Parathyroid adenoma (tissue), 2 donors: ENCODE results near the gene OR1L4.

Source experiments
- H2AFZ ChIP-seq: fragments of 300-600 bp; sonication (generic); one replicate; pipeline ENCODE4 v1.7.0; 2017; ENCODE audit warnings: antibody characterized with exemption, mild to moderate bottlenecking
- H3K27ac ChIP-seq: fragments of 300-600 bp; sonication (generic); one replicate; pipeline ENCODE4 v1.7.0; 2017
- H3K27me3 ChIP-seq: fragments of 300-600 bp; sonication (generic); one replicate; pipeline ENCODE4 v1.7.0; 2017; ENCODE audit warnings: low read length; ENCODE audit not compliant: control insufficient read depth, insufficient read depth
- H3K36me3 ChIP-seq: fragments of 300-600 bp; sonication (generic); one replicate; pipeline ENCODE4 v1.7.0; 2017; ENCODE audit warnings: low read length; ENCODE audit not compliant: control insufficient read depth, insufficient read depth
- H3K4me1 ChIP-seq: fragments of 300-600 bp; sonication (generic); one replicate; pipeline ENCODE4 v1.7.0; 2017; ENCODE audit warnings: control low read depth
- H3K4me2 ChIP-seq: fragments of 300-600 bp; sonication (generic); one replicate; pipeline ENCODE4 v1.7.0; 2017; ENCODE audit warnings: low read length
- H3K4me3 ChIP-seq: fragments of 300-600 bp; sonication (generic); one replicate; pipeline ENCODE4 v1.7.0; 2017; ENCODE audit warnings: low read depth, low read length
- H3K79me2 ChIP-seq: fragments of 300-600 bp; sonication (generic); one replicate; pipeline ENCODE4 v1.7.0; 2017; ENCODE audit warnings: control low read depth
- H3K9ac ChIP-seq: fragments of 300-600 bp; sonication (generic); one replicate; pipeline ENCODE4 v1.7.0; 2017; ENCODE audit warnings: mild to moderate bottlenecking
- H3K9me3 ChIP-seq: fragments of 300-600 bp; sonication (generic); one replicate; pipeline ENCODE4 v1.7.0; 2017; ENCODE audit warnings: low read length; ENCODE audit not compliant: control insufficient read depth
- TF ChIP-seq, protein P1 (sequence below): fragments of 300-600 bp; sonication (generic); IDR thresholded peaks from one replicate; pipeline ENCODE4 v1.7.0; 2017; ENCODE audit warnings: antibody characterized with exemption, mild to moderate bottlenecking
- donor health status: primary hyperparathyroidism.

Gene OR1L4, protein sequence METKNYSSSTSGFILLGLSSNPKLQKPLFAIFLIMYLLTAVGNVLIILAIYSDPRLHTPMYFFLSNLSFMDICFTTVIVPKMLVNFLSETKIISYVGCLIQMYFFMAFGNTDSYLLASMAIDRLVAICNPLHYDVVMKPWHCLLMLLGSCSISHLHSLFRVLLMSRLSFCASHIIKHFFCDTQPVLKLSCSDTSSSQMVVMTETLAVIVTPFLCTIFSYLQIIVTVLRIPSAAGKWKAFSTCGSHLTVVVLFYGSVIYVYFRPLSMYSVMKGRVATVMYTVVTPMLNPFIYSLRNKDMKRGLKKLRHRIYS

DNA sequence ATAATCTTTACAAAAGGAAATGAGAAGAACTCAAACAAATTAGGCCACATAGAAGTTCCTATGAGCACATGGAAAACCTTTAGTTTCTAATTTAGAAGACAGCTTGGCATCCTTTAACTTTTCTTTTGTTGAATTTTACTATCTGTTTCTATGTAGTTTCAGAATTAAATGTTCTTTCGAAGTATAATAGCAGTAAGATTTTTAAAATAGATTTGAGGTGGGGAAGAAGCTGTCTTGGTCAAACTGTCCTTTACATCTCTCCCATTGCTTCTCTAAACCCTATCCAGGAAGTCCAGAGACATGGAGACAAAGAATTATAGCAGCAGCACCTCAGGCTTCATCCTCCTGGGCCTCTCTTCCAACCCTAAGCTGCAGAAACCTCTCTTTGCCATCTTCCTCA lies at the start of gene OR1L4:
TSS of gene OR1L4 (plus strand) at position 301 of the 400 bp plus-strand sequence. CDS start at position 301, 0 bp downstream.
- Histone ChIP-seq H3K79me2 (no peaks in the 10 kb centered on the region), H3K4me3 (no peak within 1 kb of the TSS), H2AFZ (no peak within 1 kb of the TSS), H3K9ac (no peak within 1 kb of the TSS), H3K4me1 (no peaks in the 10 kb centered on the region), H3K27me3 (no peaks in the 10 kb centered on the region), H3K36me3 (no peaks in the 10 kb centered on the region), H3K27ac (no peak within 1 kb of the TSS), H3K9me3 (peaks cover 4% of the 10 kb centered on the region), H3K4me2 (no peak within 1 kb of the TSS)
- TF ChIP-seq, protein P1, sequence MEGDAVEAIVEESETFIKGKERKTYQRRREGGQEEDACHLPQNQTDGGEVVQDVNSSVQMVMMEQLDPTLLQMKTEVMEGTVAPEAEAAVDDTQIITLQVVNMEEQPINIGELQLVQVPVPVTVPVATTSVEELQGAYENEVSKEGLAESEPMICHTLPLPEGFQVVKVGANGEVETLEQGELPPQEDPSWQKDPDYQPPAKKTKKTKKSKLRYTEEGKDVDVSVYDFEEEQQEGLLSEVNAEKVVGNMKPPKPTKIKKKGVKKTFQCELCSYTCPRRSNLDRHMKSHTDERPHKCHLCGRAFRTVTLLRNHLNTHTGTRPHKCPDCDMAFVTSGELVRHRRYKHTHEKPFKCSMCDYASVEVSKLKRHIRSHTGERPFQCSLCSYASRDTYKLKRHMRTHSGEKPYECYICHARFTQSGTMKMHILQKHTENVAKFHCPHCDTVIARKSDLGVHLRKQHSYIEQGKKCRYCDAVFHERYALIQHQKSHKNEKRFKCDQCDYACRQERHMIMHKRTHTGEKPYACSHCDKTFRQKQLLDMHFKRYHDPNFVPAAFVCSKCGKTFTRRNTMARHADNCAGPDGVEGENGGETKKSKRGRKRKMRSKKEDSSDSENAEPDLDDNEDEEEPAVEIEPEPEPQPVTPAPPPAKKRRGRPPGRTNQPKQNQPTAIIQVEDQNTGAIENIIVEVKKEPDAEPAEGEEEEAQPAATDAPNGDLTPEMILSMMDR: no peak

DNA sequence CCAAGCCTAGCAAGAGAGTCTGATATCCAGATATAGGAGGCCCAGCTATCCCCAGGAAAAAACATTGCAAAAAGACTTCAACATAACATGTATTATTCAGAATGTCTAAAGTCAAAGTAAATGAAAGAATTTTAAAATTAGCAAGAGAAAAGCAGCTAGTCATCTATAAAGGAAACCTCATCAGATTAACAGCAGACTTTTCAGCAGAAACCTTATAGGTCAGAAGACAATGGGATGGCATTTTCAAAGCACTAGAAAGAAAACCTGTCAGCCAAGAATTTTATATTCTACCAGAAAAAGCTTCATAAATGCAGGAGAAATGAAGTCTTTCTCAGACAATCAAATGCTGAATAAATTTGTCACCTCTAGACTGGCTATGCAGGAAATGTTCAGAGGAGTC lies 38.9 kb upstream of the OR1L4 start:
- Histone ChIP-seq H3K27me3 (no peaks in the 10 kb centered on the region), H3K9ac (no peak overlapping the region), H2AFZ (no peak overlapping the region), H3K79me2 (no peaks in the 10 kb centered on the region), H3K4me2 (no peak overlapping the region), H3K9me3 (no peaks in the 10 kb centered on the region), H3K4me1 (no peaks in the 10 kb centered on the region), H3K4me3 (no peak overlapping the region), H3K36me3 (no peaks in the 10 kb centered on the region), H3K27ac (no peak overlapping the region)
- TF ChIP-seq, protein P1: no peak

DNA sequence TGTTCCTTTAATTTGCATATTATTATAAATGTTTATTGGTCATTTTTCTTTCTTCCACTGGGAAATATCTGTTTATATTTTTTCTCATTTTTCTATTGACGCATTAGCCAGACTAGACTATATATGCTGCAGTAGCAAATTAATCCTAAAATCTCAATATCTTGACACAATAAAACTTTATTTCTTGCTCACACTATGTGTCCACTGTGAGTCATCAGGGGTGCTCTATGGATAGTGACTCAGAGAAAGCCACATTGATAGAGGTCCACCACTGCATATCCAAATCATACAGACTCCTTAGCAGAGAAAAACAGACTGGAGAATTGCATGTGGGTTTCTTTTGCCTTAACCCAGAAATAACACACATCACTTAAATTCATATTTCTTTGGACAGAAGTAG lies 28.1 kb upstream of the OR1L4 start:
- TF ChIP-seq, protein P1: no peak
- H3K4me3 ChIP-seq: no peak overlapping the region
- H3K36me3 ChIP-seq: no peaks in the 10 kb centered on the region
- no peak overlapping the region for H3K4me2 ChIP-seq
- H3K27me3 ChIP-seq: no peaks in the 10 kb centered on the region
- no peak overlapping the region for H3K27ac ChIP-seq
- no peak overlapping the region for H3K9ac ChIP-seq
- H3K4me1 ChIP-seq: no peaks in the 10 kb centered on the region
- H2AFZ ChIP-seq: no peak overlapping the region
- H3K9me3 ChIP-seq: no peaks in the 10 kb centered on the region
- H3K79me2 ChIP-seq: no peaks in the 10 kb centered on the region

DNA sequence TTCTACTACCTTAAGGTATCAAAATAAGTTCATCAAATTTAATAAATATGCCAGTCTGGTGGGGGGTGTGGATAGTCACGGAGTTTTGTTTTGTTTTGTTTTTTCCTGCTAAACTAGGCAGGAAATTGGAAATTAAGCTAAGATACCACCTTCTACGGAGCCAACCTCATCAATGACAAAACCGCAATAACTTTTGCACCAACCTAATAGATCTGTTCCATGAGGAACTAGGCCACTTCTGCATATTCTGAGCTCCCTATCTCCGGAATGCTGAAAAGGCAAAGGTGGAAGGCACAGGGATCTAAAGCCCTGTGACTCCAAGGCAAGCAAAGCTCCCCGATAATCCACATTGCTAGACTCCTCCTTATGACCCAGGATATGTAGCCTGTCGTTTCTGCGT lies 5.8 kb upstream of the OR1L4 start:
- no peaks in the 10 kb centered on the region for H3K4me1 ChIP-seq
- no peaks in the 10 kb centered on the region for H3K79me2 ChIP-seq
- H3K9ac ChIP-seq: no peak overlapping the region
- no peak overlapping the region for H3K27ac ChIP-seq
- TF ChIP-seq, protein P1: no peak
- H2AFZ ChIP-seq: no peak overlapping the region
- H3K36me3 ChIP-seq: no peaks in the 10 kb centered on the region
- no peak overlapping the region for H3K4me3 ChIP-seq
- H3K9me3 ChIP-seq: peaks cover 4% of the 10 kb centered on the region
- H3K4me2 ChIP-seq: no peak overlapping the region
- no peaks in the 10 kb centered on the region for H3K27me3 ChIP-seq

DNA sequence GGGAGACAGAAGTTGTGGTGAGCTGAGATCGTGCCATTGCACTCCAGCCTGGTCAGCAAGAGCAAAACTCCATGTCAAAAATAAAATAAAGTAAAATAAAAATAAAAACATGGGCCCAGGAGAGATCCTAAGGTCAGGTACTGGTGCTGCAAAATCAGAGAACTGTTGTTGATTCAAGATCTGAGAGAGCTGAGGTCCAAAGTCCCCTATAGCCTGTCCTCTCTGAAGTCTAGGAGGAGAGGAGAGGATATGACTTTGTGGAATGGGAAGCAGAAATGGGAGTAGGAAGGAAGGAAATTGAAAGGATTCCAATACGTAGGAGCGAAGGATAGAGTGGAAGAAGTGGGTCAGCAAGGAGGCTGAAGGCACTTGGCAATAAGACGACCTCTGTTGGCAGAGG lies 4.6 kb upstream of the OR1L4 start:
- TF ChIP-seq, protein P1: no peak
- Histone ChIP-seq H3K4me1 (no peaks in the 10 kb centered on the region), H3K36me3 (no peaks in the 10 kb centered on the region), H2AFZ (no peak overlapping the region), H3K9ac (no peak overlapping the region), H3K27me3 (no peaks in the 10 kb centered on the region), H3K9me3 (peaks cover 4% of the 10 kb centered on the region), H3K79me2 (no peaks in the 10 kb centered on the region), H3K4me2 (no peak overlapping the region), H3K27ac (no peak overlapping the region), H3K4me3 (no peak overlapping the region)
